Calu3 (cell line): ENCODE measurements around the gene ABCC5. TPM values are rescaled to one million over a fixed set of nuclear protein-coding genes. Genes with fewer than 3 reads are reported as not detected.
A peak's percentile ranks its signal among the peaks of the same experiment; 100 is the strongest.

ENCODE experiments used
- Bru-seq: library from RNA; stranded (reverse); fragments of 400-500 nt; gene quantifications from one replicate; lab custom pipeline; 2021; lab: Mats Ljungman, UMichigan
- BruChase-seq, 2 experiments: library from RNA; stranded (reverse); fragments of 400-500 nt; gene quantifications; one replicate each; lab custom pipeline; 2021; lab: Mats Ljungman, UMichigan
- BruUV-seq: library from RNA; stranded (reverse); fragments of 400-500 nt; replicated peaks from 2 replicates; lab custom pipeline; 2021; lab: Mats Ljungman, UMichigan
- CTCF ChIA-PET: fragments of 300-600 bp; sonication (Branson Sonifier 250); formaldehyde crosslinking; loops from one replicate; lab custom pipeline; 2022; ENCODE audit warnings: antibody characterized with exemption; lab: Charles Lee
- DNase-seq: peaks from one replicate; pipeline ENCODE4 v3.0.0; 2022
- H3K27ac Mint-ChIP-seq: one replicate; pipeline ENCODE4 v1.8.0; 2022; ENCODE audit warnings: mixed read lengths; ENCODE audit not compliant: unreplicated experiment
- H3K27me3 Mint-ChIP-seq: one replicate; pipeline ENCODE4 v1.8.0; 2022; ENCODE audit warnings: mixed read lengths; ENCODE audit not compliant: unreplicated experiment
- H3K36me3 Mint-ChIP-seq: one replicate; pipeline ENCODE4 v1.8.0; 2022; ENCODE audit warnings: mild to moderate bottlenecking, moderate library complexity, mixed read lengths; ENCODE audit not compliant: insufficient read depth, unreplicated experiment
- H3K4me1 Mint-ChIP-seq: one replicate; pipeline ENCODE4 v1.8.0; 2022; ENCODE audit warnings: mild to moderate bottlenecking, low read depth, mixed read lengths; ENCODE audit not compliant: unreplicated experiment
- H3K4me3 Mint-ChIP-seq: one replicate; pipeline ENCODE4 v1.8.0; 2022; ENCODE audit warnings: mild to moderate bottlenecking, low read depth, moderate library complexity, mixed read lengths; ENCODE audit not compliant: unreplicated experiment
- H3K9me3 Mint-ChIP-seq: one replicate; pipeline ENCODE4 v1.8.0; 2022; ENCODE audit warnings: low read depth, mixed read lengths; ENCODE audit not compliant: unreplicated experiment
- CTCF ChIP-seq: fragments of 200-600 bp; IDR thresholded peaks from one replicate; pipeline ENCODE4 v1.8.0; 2022; ENCODE audit warnings: antibody characterized with exemption; ENCODE audit not compliant: unreplicated experiment
- intact Hi-C: fragments of 100-400 bp; cut with micrococcal nuclease; formaldehyde crosslinking; loops from one replicate; pipeline ENCODE4 v1.10.0; 2022; ENCODE audit not compliant: unreplicated experiment
- long read RNA-seq: library from polyadenylated mRNA; stranded (forward); transcript quantifications from one replicate; pipeline ENCODE4 v2.0.0, GENCODE V29; 2022
- total RNA-seq: library from RNA; stranded (reverse); gene quantifications from 2 replicates; pipeline ENCODE4 v1.2.3, GENCODE V29; 2022

Gene ABCC5
- total RNA-seq (33.8 and 39.1 TPM in 2 replicates), Bru-seq, nascent RNA (percentile 60 among the genes with signal in this experiment), BruChase-seq, experiment 1, labeled RNA remaining after a 6-hour chase (percentile 66 among the genes with signal in this experiment), BruChase-seq, experiment 2, labeled RNA remaining after a 2-hour chase (percentile 67 among the genes with signal in this experiment)
- long read RNA-seq, full-length matches to known transcripts: 13 of 29 reads
- long read RNA-seq, partial matches to known transcripts: 8 of 29 reads
- long read RNA-seq, other reads (novel, unspliced or antisense): 8 of 29 reads

GRCh38 chr3:184017672-184018423, at the start of gene ABCC5:
ABCC5 (minus strand) TSS chr3:184017884; CDS start chr3:184014392, 3,492 bp downstream.
- H3K9me3 Mint-ChIP-seq: no peaks in the 10 kb centered on the region
- H3K4me1 Mint-ChIP-seq: peaks cover 31% of the 10 kb centered on the region
- H3K4me3 Mint-ChIP-seq: peak within 1 kb of the TSS; percentile 100
- CTCF ChIA-PET: interaction anchor here (0.5 to 1.5 kb wide), 15 partner anchors 12 to 1058 kb away, joined by 3 to 39 read pairs (median 5); partner anchors contain the start of genes MAP6D1 and PARL
- peaks cover 17% of the 10 kb centered on the region for H3K36me3 Mint-ChIP-seq
- peaks cover 22% of the 10 kb centered on the region for H3K27me3 Mint-ChIP-seq
- DNase-seq: peak; percentile 95
- no TSS peak for BruUV-seq
- peak within 1 kb of the TSS; percentile 77 for H3K27ac Mint-ChIP-seq
- peak; percentile 54 for TF ChIP-seq CTCF
- intact Hi-C loops: loop anchor here (2.0 kb wide), 2 partner anchors 113 to 123 kb away; no protein-coding TSS in a partner anchor

GRCh38 chr3:184066211-184066610, 48.5 kb upstream of the ABCC5 start:
- intact Hi-C loops: no loop called here
- Mint-ChIP-seq H3K36me3 (no peaks in the 10 kb centered on the region), H3K27ac (no peak overlapping the region), H3K27me3 (peaks cover 47% of the 10 kb centered on the region), H3K4me1 (no peaks in the 10 kb centered on the region), H3K4me3 (no peak overlapping the region), H3K9me3 (peaks cover 5% of the 10 kb centered on the region)
- CTCF ChIA-PET: interaction anchor here (1.4 kb wide), 1 partner anchor 10 kb away, joined by 3 read pairs; no protein-coding TSS in a partner anchor
- no peak for DNase-seq
- no TSS peak for BruUV-seq
- no peak for TF ChIP-seq CTCF

GRCh38 chr3:184062637-184063036, 45.0 kb upstream of the ABCC5 start:
- no peak overlapping the region for H3K27ac Mint-ChIP-seq
- H3K27me3 Mint-ChIP-seq: peaks cover 66% of the 10 kb centered on the region
- CTCF ChIA-PET: no interaction called here
- no peaks in the 10 kb centered on the region for H3K4me1 Mint-ChIP-seq
- intact Hi-C loops: no loop called here
- no peak overlapping the region for H3K4me3 Mint-ChIP-seq
- no peak for TF ChIP-seq CTCF
- BruUV-seq: no TSS peak
- H3K9me3 Mint-ChIP-seq: no peaks in the 10 kb centered on the region
- no peak for DNase-seq
- H3K36me3 Mint-ChIP-seq: no peaks in the 10 kb centered on the region

GRCh38 chr3:184059424-184059823, 41.7 kb upstream of the ABCC5 start:
- Mint-ChIP-seq H3K9me3 (no peaks in the 10 kb centered on the region), H3K36me3 (no peaks in the 10 kb centered on the region), H3K27me3 (peaks cover 55% of the 10 kb centered on the region), H3K27ac (no peak overlapping the region), H3K4me1 (no peaks in the 10 kb centered on the region), H3K4me3 (no peak overlapping the region)
- DNase-seq: no peak
- intact Hi-C loops: no loop called here
- CTCF ChIA-PET: interaction anchor here (1.2 kb wide), 1 partner anchor 16 kb away, joined by 4 read pairs; no protein-coding TSS in a partner anchor
- BruUV-seq: no TSS peak
- no peak for TF ChIP-seq CTCF
